HAP-1 (cell line): ENCODE results near the gene SMURF2.

Experiments
- DNase-seq, 2 experiments: peaks; one replicate each; pipeline ENCODE4 v3.0.0-alpha.2; 2016 to 2020; ENCODE audit warnings: low spot score in 2 of 2
- H3K27me3 ChIP-seq: fragments of 250-450 bp; sonication (Bioruptor Pico); 2 replicates; pipeline ENCODE4 v1.5.1; 2020; ENCODE audit warnings: low read depth, mild to moderate bottlenecking, moderate library complexity
- H3K36me3 ChIP-seq: fragments of 250-450 bp; sonication (Bioruptor Pico); replicated peaks from 2 replicates; pipeline ENCODE4 v1.5.1; 2020; ENCODE audit warnings: mild to moderate bottlenecking
- H3K4me1 ChIP-seq: fragments of 250-450 bp; sonication (Bioruptor Pico); 2 replicates; pipeline ENCODE4 v1.5.1; 2020; ENCODE audit warnings: mild to moderate bottlenecking
- H3K4me3 ChIP-seq: fragments of 250-450 bp; sonication (Bioruptor Pico); 2 replicates; pipeline ENCODE4 v1.5.1; 2020; ENCODE audit warnings: mild to moderate bottlenecking, moderate library complexity
- H3K9me3 ChIP-seq: fragments of 250-450 bp; sonication (Bioruptor Pico); 2 replicates; pipeline ENCODE4 v1.5.1; 2020; ENCODE audit warnings: mild to moderate bottlenecking, moderate library complexity
- in situ Hi-C: fragments of 300-500 bp; cut with MboI; formaldehyde crosslinking; loops from 3 replicates; pipeline ENCODE4 v1.14.3; 2020; ENCODE audit warnings: low sequenced_read_pairs, inconsistent platforms, mixed read lengths

SMURF2 gene

GRCh38 chr17:64658931-64659330, 3.2 kb downstream of the SMURF2 start:
- H3K4me3 ChIP-seq, result no peak overlapping the region
- DNase-seq, result no peak
- no peaks in the 10 kb centered on the region for H3K27me3 ChIP-seq
- in situ Hi-C loops, result no loop called here
- no peaks in the 10 kb centered on the region; the same call in 1 of the 2 replicates for H3K36me3 ChIP-seq
- peaks cover 3% of the 10 kb centered on the region; the same call in 1 of the 2 replicates for H3K9me3 ChIP-seq
- peaks cover 8% of the 10 kb centered on the region for H3K4me1 ChIP-seq

- Histone ChIP-seq H3K27me3 (no peaks in the 10 kb centered on the region), H3K4me1 (peaks cover under 1% of the 10 kb centered on the region), H3K4me3 (no peak overlapping the region), H3K36me3 (no peaks in the 10 kb centered on the region; the same call in 1 of the 2 replicates), H3K9me3 (peaks cover 3% of the 10 kb centered on the region; the same call in 1 of the 2 replicates)
- DNase-seq, result no peak
- in situ Hi-C loops, result no loop called here
These were observed 4.4 kb downstream of the SMURF2 start for GRCh38 chr17:64657610-64658125.

GRCh38 chr17:64655704-64656103, 6.4 kb downstream of the SMURF2 start:
- Histone ChIP-seq H3K9me3 (peaks cover 3% of the 10 kb centered on the region; the same call in 1 of the 2 replicates), H3K4me3 (no peak overlapping the region), H3K36me3 (no peaks in the 10 kb centered on the region; the same call in 1 of the 2 replicates), H3K4me1 (no peaks in the 10 kb centered on the region; the same call in 1 of the 2 replicates), H3K27me3 (no peaks in the 10 kb centered on the region)
- no peak for DNase-seq
- in situ Hi-C loops, result no loop called here

- Histone ChIP-seq H3K4me3 (no peak overlapping the region), H3K36me3 (no peaks in the 10 kb centered on the region; the same call in 1 of the 2 replicates), H3K27me3 (no peaks in the 10 kb centered on the region), H3K9me3 (peaks cover 3% of the 10 kb centered on the region; the same call in 1 of the 2 replicates), H3K4me1 (no peaks in the 10 kb centered on the region; the same call in 1 of the 2 replicates)
- no peak for DNase-seq
- in situ Hi-C loops, result no loop called here
These were observed 8.1 kb downstream of the SMURF2 start for GRCh38 chr17:64653985-64654355.

GRCh38 chr17:64653325-64653984, 8.7 kb downstream of the SMURF2 start:
- Histone ChIP-seq H3K9me3 (peaks cover 3% of the 10 kb centered on the region; the same call in 1 of the 2 replicates), H3K27me3 (no peaks in the 10 kb centered on the region), H3K36me3 (no peaks in the 10 kb centered on the region; the same call in 1 of the 2 replicates), H3K4me1 (no peaks in the 10 kb centered on the region; the same call in 1 of the 2 replicates), H3K4me3 (no peak overlapping the region)
- DNase-seq, result no peak
- in situ Hi-C loops, result no loop called here

GRCh38 chr17:64651889-64652288, 10.2 kb downstream of the SMURF2 start:
- Histone ChIP-seq H3K9me3 (peaks cover 3% of the 10 kb centered on the region; the same call in 1 of the 2 replicates), H3K27me3 (no peaks in the 10 kb centered on the region), H3K36me3 (no peaks in the 10 kb centered on the region; the same call in 1 of the 2 replicates), H3K4me1 (no peaks in the 10 kb centered on the region; the same call in 1 of the 2 replicates), H3K4me3 (no peak overlapping the region)
- in situ Hi-C loops, result no loop called here
- no peak for DNase-seq

- no peak for DNase-seq
- H3K27me3 ChIP-seq, result no peaks in the 10 kb centered on the region
- no peaks in the 10 kb centered on the region for H3K9me3 ChIP-seq
- H3K36me3 ChIP-seq, result no peaks in the 10 kb centered on the region
- no peaks in the 10 kb centered on the region; the same call in 1 of the 2 replicates for H3K4me1 ChIP-seq
- in situ Hi-C loops, result loop anchor here (10.0 kb wide), 1 partner anchor 223 kb away; no protein-coding TSS in a partner anchor
- no peak overlapping the region for H3K4me3 ChIP-seq
These were observed 13.9 kb downstream of the SMURF2 start for GRCh38 chr17:64648234-64648633.

- Histone ChIP-seq H3K4me1 (no peaks in the 10 kb centered on the region), H3K9me3 (no peaks in the 10 kb centered on the region), H3K36me3 (no peaks in the 10 kb centered on the region), H3K27me3 (no peaks in the 10 kb centered on the region), H3K4me3 (no peak overlapping the region)
- in situ Hi-C loops, result loop anchor here (10.0 kb wide), 1 partner anchor 223 kb away; no protein-coding TSS in a partner anchor
- DNase-seq, result no peak
These were observed 14.3 kb downstream of the SMURF2 start for GRCh38 chr17:64647817-64648216.

GRCh38 chr17:64639516-64639915, 22.6 kb downstream of the SMURF2 start:
- Histone ChIP-seq H3K9me3 (no peaks in the 10 kb centered on the region), H3K4me1 (peaks cover 16% of the 10 kb centered on the region), H3K36me3 (no peaks in the 10 kb centered on the region), H3K4me3 (no peak overlapping the region), H3K27me3 (no peaks in the 10 kb centered on the region)
- DNase-seq, result no peak
- in situ Hi-C loops, result no loop called here

- in situ Hi-C loops, result no loop called here
- H3K27me3 ChIP-seq, result no peaks in the 10 kb centered on the region
- H3K4me3 ChIP-seq, result no peak overlapping the region
- DNase-seq, result no peak
- no peaks in the 10 kb centered on the region for H3K36me3 ChIP-seq
- H3K9me3 ChIP-seq, result no peaks in the 10 kb centered on the region
- peaks cover 16% of the 10 kb centered on the region for H3K4me1 ChIP-seq
These were observed 23.4 kb downstream of the SMURF2 start for GRCh38 chr17:64638552-64639203.

- Histone ChIP-seq H3K36me3 (no peaks in the 10 kb centered on the region), H3K4me3 (no peak overlapping the region), H3K9me3 (no peaks in the 10 kb centered on the region), H3K27me3 (no peaks in the 10 kb centered on the region), H3K4me1 (peaks cover 11% of the 10 kb centered on the region)
- DNase-seq, result no peak
- in situ Hi-C loops, result no loop called here
These were observed 26.3 kb downstream of the SMURF2 start for GRCh38 chr17:64635647-64636305.

- no peak overlapping the region for H3K4me3 ChIP-seq
- no peaks in the 10 kb centered on the region for H3K36me3 ChIP-seq
- H3K4me1 ChIP-seq, result 0 out of 2 replicates have a peak, but pooled peaks cover 2% of the 10 kb centered on the region
- no peaks in the 10 kb centered on the region for H3K9me3 ChIP-seq
- in situ Hi-C loops, result no loop called here
- H3K27me3 ChIP-seq, result no peaks in the 10 kb centered on the region
- DNase-seq, result no peak
These were observed 27.9 kb downstream of the SMURF2 start for GRCh38 chr17:64634218-64634617.

- DNase-seq, result no peak
- Histone ChIP-seq H3K9me3 (no peaks in the 10 kb centered on the region), H3K36me3 (no peaks in the 10 kb centered on the region), H3K4me1 (0 out of 2 replicates have a peak, but pooled peaks cover 2% of the 10 kb centered on the region), H3K4me3 (no peak overlapping the region), H3K27me3 (no peaks in the 10 kb centered on the region)
- in situ Hi-C loops, result no loop called here
These were observed 29.5 kb downstream of the SMURF2 start for GRCh38 chr17:64632606-64633005.
